ENCODE data around the gene SAFB.
"Not testable (repeated sequence)": the region's sequence is repeated elsewhere in the genome, so short reads cannot be mapped to it uniquely, and the experiment has no call there.

Gene SAFB

DNA sequence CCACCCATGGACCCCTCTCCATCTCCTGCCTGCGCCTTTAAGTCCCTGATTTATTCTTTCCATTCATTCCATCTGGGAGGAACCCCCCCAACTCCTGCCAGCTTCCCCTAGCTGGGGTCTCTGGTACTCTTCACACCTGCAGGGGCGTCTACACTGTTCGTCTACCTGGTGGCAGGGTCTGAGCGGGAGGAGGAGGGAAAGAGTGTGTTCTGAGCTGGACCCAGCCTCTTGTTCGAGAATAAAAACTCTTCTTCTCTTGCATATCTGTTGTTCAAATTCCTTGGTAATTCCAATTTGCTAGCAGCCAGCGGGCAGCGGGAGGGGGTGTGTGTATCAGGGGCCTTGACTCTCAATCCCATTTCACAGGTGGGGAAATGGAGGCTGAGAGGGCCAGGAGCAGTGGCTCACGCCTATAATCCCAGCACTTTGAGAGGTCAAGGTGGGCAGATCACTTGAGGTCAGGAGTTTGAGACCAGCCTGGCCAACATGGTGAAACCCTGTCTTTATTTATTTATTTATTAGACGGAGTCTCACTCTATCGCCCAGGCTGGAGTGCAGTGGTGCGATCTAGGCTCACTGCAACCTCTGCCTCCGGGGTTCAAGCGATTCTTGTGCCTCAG lies 65.5 kb downstream of the SAFB start:
- DNase-seq: not testable (repeated sequence)

DNA sequence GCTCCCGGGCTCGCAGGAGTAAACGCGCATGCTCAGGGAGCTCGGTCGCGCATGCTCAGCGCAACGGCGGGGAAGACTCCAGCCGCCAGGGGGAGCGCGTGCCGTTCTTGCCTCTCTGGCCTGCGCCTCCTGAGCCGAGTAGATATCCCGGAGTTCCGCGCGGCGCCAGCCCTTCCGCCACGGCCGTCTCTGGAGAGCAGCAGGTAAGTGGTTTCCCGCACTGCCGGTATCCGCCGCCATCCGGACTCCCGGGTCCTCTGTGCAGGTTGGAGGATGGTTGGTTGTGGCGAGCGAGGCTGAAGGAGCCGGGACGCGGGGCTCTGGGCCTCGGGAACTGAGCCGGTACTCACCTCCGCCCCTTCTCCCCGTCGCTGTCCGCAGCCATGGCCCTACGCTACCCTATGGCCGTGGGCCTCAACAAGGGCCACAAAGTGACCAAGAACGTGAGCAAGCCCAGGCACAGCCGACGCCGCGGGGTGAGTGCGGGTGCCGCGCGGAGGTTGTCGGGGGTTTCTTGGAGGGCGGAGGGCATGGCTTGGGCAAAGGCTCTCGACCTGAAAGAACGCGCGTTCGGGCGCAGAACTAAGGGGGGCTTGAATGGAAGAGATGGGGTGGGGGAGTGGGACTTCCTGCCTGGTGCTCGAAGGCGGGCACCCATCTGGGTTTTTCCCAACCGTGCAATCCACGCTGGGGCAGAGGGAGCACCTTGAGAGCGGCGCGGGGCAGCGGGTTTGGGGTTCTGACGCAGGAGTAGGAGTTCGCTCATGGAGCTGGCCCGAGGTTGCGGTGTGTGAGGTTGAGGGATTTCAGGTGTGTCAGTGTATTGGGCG lies 67.5 kb downstream of the SAFB start, which contains the start of gene RPL36:
TSS of gene RPL36 (plus strand) at position 171 of the 830 bp plus-strand sequence. CDS start at position 384, 213 bp downstream.
- peak; percentile 91 to 92 for DNase-seq

DNA sequence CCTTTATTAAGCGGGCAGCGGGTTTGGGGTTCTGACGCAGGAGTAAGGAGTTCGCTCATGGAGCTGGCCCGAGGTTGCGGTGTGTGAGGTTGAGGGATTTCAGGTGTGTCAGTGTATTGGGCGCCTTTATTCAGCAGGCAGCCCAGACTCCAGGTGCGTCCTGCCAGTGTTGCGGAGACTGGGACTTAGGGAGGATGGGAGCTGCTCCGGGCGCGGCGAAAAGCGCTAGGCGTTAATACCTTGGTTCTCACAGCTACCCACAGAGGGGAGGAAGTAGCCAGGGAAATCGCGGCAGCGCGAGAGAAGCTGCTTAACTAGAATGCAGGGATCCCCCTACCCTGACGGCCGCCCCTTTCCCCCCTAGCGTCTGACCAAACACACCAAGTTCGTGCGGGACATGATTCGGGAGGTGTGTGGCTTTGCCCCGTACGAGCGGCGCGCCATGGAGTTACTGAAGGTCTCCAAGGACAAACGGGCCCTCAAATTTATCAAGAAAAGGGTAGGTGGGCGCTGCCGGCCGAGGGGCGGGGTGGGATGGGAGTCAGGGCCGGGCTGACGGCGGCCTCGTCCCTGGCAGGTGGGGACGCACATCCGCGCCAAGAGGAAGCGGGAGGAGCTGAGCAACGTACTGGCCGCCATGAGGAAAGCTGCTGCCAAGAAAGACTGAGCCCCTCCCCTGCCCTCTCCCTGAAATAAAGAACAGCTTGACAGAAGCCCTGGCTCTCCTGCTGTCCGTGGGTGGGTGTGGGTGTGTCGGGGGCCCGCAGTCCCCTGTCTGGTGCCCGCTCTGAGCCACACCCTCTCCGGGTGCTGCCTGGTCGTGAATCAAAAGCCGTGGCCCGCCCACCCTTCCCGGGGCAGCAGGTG lies 68.3 kb downstream of the SAFB start:
- DNase-seq: peak in 1 of 2 experiments; percentile 12

DNA sequence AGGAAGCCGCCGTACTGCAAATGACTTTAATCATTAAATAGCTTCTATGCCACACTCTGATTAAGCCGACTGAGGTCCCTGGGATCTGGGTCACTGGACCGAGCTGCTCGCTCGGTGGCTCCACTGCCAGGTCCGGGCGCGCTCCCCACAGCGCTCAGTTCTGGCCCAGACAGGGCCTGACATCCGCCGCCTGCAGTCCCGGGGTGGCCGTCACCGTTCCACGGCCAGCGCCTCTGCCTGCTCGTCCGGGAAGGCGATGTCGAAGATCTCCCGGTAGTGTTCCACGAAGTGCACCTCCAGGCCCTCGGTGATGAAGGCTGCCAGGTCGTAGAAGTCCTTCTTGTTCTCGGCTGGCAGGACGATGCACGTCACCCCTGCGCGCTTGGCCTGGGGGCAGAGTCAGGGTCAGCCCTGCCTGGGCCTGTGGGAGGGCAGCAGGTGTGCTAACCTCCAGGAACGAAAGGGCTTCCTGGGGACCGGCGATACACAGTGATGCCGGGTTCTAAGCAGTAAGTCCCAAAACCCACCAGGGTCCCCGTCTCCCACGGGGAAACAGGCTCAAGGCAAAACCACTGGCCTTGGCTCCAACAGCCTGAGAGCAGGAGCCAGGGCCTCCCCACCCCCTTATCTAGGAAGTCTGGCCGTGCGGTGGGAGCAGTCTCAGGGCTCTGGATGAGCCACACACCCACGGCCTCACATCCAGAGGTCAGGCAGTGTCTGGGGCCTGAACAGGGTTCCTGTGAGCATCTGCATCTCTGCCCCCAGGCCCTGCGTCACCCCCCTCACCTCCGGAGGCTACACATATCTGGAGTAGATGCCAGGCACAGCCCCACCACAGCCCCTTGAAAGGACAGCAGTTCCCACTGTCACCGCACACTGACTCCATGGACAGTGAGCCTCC lies 69.2 kb downstream of the SAFB start:
- no peak for DNase-seq

DNA sequence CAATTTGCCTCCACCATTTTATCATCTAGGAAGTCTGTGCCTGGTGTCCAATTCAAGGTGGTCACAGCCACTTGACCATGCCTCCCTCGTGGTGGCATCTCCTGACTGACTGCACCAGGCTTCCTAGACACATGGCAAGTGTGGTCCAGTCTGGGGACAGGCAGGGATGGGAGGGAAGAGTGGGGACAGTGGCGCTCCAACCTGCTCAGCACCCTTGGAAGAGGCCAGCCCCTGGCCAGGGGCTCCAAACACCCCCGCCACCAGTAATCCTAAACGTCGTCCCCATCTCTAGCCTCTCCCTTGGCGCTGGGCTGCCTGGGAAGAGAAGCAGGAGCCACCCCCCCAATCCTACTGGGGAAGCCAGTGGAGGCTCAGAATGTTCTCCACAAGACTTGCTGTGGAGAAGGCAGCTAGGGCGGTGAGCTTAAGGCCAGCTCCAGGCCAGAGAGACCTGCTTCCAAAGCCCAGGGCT lies 69.9 kb downstream of the SAFB start:
- DNase-seq: no peak

DNA sequence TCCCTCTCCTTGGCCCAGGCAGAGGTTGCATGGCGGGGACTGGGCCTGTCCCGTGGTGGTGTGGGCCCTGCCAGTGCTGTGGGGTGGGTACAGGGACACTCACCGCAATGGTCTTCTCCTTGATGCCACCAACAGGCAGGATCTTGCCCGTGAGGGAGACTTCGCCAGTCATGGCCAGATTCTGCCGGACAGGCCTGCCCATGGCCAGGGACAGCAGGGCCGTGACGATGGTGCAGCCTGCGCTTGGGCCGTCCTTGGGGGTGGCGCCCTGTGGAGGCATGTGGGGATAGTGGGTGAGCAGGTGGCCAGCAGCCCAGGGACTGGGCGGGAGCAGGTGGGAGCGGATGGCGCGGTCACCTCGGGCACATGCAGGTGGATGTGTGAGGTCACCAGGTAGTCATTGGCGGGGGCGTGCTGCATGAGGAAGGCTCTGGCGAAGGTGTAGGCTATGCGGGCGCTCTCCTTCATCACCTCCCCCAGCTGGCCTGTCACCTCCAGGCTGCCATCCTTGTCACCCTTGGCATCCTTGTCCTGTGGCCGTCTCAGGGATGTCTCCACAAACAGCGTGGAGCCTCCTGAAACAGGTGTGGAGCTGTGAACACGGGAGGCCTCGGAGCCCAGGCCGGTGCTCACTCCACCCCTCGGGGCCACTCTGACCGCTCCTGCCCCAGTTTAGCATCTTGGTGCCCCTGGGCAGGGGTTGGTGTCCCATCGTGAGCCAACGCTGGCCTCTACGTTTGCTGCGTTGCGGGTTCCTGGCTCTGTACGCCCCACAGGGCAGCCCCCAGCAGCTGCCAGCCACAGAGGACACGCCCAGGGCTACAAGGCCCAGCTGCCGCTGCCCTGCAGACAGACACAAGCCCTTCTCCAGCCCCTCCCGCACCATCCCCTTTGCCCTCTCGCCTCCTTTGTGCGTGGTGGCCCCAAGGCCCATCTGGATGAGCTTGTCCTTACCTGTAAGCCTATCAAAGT lies 70.6 kb downstream of the SAFB start:
- no peak for DNase-seq

DNA sequence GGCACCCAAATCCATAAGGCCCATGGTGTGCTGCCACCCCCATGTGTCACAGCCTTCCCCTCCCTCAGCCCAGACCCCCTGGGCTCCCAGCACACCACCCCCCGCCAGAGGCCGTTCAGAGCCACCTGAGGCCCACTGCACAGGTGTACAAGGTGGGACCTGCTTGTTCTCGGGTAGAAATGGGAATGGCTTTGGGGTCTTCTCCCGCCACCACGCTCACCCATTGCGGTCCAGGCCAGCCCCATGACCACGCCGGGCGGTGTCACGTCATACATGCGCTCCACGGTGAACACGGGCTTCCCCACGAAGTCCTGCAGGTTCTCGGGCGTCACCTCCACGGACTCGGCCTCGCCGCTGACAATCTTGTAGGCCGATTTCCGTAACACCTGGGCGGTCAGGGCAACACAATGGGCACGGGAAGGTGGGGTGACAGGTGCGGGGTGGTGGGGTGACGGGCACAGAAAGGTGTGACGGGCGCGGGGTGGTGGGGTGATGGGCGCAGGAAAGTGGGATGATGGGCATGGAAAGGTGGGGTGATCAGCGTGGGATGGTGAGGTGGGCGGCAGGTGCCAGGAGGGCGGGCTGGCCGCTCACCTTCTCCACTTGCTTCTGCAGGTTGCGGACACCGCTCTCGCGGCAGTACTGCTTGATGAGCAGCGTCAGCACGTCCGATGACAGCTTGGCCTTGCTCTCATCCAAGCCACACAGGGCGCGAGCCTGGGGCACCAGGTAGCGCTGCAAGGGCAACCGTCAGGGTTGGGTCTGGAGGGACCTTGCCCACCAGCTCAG lies 71.5 kb downstream of the SAFB start:
- no peak for DNase-seq

DNA sequence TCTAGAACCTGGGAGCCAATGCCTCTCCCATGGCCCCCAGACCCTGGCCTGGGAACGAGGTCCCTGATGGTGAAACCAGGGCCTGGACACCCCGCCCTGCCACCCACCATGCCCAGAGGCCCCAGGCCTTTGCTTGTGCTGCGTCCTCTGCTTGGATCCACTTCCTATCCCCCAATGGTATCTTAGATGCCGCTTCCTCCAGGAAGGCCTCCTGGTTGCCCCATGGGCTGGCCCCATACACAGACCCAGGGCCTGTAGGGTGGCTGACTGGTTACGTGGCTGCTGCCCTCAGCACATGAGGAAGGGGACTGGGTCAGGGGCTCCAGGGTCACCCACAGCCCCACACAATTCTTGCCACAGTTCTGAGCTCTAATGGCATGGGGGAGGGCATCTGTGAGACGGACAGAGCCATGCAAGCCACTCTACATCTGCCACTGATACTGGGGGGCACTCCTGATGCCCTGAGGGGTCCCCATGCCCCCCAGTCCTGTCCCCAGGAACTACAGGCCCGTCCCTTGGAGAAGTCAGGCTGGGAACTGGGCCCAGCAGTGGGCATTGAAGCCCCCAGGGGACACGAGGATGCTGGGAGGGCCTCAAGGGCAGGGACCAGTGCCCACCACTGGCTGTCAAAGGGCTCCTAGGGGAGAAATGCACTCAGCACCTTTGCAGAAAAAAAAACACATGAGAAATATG lies 72.2 kb downstream of the SAFB start:
- DNase-seq: no peak

DNA sequence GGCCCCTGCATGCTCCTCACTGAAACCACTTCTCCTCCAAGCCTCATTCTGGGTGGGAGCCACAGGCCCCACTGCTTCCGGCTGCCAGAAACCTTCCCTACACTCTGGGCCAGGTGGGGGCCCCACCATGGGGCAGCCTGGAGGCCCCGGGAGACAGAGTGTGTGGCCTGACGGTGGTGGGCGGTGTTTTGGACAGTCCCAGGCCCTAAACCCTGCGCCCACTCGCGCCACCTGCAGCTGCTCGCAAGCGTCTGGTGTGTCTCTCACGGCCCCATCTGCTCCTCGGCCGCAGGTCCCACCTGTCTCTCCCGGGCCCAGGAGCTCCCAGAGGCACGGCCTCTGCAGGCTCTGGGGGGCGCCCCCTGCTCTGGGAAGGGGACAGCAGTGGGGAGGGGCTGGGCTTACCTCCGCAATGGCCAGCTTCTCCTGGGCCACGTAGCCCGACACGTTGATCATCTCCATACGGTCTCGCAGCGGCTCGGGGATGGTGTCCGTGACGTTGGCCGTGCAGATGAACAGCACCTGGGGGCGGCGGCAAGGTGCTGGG lies 72.8 kb downstream of the SAFB start:
- no peak for DNase-seq

DNA sequence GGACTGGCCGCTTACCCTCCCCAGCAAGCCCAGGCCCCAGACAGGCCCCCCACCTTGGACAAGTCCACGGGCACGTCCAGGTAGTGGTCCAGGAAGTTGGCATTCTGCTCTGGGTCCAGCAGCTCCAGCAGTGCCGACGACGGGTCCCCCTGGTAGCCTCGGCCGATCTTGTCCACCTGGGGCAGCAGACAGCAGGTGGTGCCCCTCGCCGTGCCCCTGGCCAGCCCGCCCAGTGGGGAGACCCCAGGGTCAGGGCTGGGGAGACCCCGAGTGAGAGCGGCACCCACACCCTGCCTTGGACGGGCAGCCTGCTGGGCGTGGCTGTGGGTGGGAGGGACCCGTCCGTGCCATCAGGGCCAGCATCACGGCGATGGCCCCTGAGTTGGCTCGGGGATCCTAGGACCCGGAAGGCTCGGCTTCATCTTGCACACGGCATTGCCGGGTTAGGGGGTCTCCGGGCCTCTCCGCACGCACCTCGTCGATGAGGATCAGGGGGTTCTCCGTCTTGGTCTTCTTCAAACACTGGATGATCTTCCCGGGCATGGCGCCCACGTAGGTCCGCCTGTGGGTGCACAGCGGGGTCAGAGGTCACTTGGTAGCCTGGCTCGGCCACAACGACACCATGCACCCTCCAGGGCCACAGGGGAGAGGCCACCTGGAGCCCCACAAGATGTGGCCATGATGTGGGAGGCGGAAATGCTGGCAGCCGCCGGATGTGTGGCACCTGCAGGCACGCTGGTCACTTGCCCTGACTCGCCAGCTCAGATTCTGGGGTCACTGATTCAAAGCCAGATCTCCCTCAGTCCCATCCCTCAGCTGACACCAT lies 73.5 kb downstream of the SAFB start:
- DNase-seq: no peak

DNA sequence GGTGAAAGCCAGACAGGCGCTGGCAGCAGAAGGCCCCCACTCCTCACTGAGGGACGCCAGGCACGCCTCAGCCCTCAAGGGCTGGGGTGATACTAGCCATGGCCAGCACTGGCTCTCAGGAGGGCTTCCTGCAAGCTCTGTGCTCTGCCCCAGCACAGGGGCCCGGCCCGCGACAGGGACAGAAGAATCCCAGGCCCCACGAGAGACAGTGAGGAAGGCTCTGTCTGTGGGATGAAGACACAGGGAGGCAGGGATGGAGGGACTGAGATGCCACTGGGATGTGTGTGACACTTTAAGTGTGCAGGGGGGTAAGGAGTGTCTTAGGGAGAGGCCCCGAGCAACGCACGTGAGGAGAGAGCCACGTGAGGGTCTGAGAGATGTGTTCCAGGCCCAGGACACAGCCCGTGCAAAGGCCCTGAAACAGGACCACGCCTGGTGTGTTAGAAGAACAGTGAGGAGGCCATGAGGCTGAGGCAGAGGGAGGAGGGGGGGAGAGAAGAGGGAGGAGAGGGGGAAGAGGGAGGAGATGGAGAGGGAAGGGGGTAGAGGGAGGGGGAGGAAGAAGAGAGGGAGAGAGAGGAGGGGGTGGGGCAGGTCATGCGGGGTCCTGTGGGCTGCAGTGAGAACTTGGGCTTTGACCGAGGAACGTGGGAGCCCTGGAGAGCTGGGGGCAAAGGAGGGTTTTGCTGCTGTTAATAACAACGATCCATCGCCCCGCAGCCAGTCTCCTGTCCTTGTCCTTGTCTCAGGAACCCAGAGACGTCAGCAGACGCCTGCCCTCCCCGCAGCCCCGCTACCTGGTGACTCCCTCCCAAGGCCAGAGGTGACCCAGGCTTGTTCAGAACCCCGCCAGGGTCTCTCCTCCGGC lies 74.4 kb downstream of the SAFB start:
- no peak for DNase-seq

DNA sequence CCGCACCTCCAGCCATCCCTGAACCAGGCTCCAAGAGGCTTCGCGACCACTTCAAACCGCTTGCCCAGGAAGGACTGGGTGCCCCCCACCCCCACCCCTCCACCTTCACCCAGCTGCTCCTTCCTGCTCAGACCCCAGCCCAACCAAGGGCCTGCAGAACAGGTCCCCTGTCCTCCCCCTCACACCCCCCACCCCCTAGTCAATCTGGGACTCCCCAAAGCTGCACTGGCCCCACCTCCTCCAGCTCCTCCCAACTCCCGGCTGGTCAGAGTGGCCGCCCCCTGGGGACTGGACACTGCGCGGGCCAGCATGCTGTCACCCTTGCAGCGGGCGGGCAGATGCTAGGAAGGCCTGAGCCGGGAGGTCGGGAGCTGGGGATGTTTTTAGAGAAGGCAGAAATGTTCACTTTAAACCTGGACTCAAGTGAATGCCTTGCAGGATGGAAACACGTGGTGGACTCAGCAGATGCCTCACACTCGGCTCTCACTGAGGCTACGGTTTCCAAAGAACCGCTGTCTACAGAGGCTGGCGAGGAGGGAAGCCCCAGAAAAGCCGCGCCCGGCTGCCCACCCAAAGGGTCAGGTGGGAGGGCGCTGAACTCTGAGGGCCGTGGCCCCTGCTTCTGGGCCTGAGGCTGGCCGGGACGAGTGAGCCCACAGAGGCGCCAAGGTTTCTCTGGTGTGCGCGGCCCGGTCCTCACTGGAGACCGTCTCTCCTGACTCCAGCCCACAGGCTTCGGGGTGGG lies 75.2 kb downstream of the SAFB start:
- DNase-seq: no peak

DNA sequence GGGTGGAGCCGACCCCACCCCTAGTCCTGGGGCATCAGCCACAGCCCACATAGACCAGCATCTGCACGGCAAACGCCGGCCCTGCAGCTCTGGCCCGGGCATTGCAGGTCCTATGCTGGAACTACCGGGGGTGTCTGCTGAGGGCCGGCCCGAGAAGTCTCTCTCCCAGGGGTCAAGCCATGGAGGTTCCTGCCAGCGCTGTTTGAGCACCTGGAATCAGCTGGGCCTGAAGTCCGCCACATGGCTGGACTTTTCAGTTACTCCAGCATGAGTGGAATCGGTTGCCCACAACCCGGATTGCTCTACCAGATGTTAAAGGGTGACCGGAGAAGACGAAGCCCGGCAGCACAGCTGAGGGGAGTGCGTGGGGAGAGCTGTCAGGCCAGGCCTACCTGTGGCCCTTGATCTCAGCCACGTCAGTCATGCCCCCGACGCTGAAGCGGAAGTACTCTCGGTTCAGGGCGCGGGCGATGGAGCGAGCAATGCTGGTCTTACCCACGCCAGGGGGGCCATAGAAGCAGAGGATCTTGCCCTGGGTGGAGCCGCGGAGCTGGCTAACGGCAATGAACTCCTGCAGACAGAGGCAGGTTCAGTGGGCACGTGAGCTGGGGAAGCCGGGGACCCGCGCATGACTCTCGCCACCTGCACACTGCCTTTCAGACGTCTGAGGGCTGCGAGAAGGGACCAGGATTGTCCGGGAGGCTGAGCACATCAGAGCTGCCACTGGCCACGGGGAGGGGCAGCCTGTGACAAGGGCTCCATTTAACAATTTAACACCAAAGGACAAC lies 75.9 kb downstream of the SAFB start:
- DNase-seq: no peak

DNA sequence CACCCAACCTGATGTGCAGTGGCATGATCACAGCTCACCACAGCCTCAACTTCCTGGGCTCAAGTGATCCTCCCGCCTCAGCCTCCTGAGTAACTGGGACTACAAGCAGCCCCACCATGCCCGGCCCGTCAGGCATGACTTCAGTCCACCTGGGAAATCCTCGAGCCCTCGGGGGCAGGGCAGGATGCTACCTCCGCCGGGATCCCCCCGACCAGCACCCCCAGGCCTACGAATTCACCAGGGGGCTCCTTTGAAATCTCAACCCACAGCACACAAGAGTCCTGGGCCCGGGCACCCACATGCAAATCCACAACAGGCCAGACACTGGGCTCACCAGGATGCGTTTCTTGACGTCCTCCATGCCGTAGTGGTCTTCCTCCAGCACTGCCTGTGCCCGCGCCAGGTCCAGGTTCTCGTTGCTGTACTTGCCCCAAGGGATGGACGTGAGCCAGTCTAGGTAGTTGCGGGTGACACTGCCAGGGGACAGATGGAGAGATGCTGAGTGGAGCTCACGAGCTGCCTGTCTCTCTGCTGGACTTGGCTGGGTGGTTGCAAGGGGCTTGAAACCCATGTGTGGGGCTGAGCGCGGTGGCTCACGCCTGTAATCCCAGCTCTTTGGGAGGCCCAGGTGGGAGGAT lies 77.7 kb downstream of the SAFB start:
- no peak for DNase-seq

DNA sequence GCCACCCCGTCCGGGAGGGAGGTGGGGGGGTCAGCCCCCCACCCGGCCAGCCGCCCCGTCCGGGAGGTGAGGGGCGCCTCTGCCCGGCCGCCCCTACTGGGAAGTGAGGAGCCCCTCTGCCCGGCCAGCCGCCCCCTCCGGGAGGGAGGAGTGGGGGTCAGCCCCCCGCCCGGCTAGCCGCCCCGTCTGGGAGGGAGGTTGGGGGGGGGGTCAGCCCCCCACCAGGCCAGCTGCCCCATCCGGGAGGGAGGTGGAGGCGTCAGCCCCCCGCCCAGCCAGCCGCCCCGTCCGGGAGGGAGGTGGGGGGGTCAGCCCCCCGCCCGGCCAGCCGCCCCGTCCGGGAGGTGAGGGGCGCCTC lies 79.1 kb downstream of the SAFB start:
- DNase-seq: not testable (repeated sequence)
